Measurements from ENCODE around the gene MITD1. TPM values are rescaled to one million over a fixed set of nuclear protein-coding genes. Genes with fewer than 3 reads are reported as not detected.
"Not testable (repeated sequence)": the region's sequence is repeated elsewhere in the genome, so short reads cannot be mapped to it uniquely, and the experiment has no call there.

MITD1 gene
- total RNA-seq, 1 experiment from 2014 or later: 22.3 TPM

GRCh38 chr2:99140860-99141109 lies 40.1 kb downstream of the MITD1 start:
- Histone ChIP-seq H3K27ac (ENCODE audit: low read depth, low read length, poor library complexity, severe bottlenecking) (no peak overlapping the region), H3K9me3 (ENCODE audit: low read depth, low read length, poor library complexity, severe bottlenecking) (no peaks in the 10 kb centered on the region), H3K4me3 (ENCODE audit: low read depth, low read length, poor library complexity, severe bottlenecking) (peak overlapping the region; percentile 65), H3K4me1 (ENCODE audit: insufficient read depth, low read length, poor library complexity, severe bottlenecking) (peaks cover 10% of the 10 kb centered on the region), H3K27me3 (replicated peaks; ENCODE audit: insufficient read depth, low read depth, low read length, poor library complexity) (peaks cover 37% of the 10 kb centered on the region), H3K36me3 (ENCODE audit: insufficient read depth, low read length, poor library complexity, severe bottlenecking) (no peaks in the 10 kb centered on the region)
- CTCF ChIA-PET: interaction anchor here (1.0 kb wide), 1 partner anchor 75 kb away, joined by 3 read pairs; no protein-coding TSS in a partner anchor
- POLR2A ChIA-PET (ENCODE audit: low non-redundant PET): no interaction called here
- no peak for TF ChIP-seq EZH2 (IDR thresholded peaks at IDR 0.05; ENCODE audit: borderline replicate concordance, low read depth, low read length, poor library complexity, severe bottlenecking)
- TF ChIP-seq CTCF (conservative IDR thresholded peaks at IDR 0.05; ENCODE audit: low read depth, low read length): no peak
- BruUV-seq (replicated peaks): TSS peak; percentile 43
- intact Hi-C loops (cut with micrococcal nuclease; ENCODE audit: unreplicated experiment): no loop called here
- peak; percentile 35 for DNase-seq (ENCODE audit: low spot score)

DNA sequence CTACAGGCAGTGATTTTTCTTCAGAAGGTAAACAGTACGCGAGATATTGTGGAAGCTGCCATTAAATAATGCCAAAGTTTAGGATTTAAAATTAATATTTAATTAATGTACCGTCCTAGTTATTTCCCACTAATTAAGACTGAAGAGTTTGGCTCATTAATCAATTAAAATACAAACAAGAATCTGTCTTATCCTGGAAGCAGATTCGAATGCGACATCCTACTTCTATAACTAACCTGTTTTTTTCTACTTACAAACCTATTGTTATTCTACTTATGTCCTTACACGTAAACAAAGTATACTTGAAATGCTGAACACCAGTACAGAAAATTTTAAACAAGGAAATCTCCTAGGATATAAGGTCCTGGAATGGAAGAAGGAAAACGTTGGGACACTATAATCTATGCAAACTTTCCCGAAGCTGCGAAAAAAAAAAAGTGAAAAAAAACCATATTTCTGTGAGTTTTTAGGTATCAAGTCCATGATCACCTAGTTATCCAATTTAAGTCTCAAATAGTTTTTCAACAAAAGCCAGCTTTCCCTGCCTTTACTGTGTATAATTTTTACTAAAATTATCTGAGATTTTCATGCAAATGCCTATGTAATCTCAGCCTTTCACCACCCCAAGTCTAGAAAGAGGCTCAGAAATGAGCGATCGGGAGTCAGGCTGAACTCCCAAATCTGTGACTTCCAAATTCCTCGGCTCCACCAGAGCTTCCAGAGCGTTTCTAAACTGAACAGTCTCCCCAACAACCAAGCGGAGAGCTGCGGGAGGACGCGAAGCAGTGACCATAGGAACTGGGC lies 40.6 kb downstream of the MITD1 start:
- POLR2A ChIA-PET (ENCODE audit: low non-redundant PET): no interaction called here
- BruUV-seq (replicated peaks): no TSS peak
- CTCF ChIA-PET: interaction anchor here (1.0 kb wide), 1 partner anchor 74 kb away, joined by 3 read pairs; no protein-coding TSS in a partner anchor
- no peak for TF ChIP-seq CTCF (conservative IDR thresholded peaks at IDR 0.05; ENCODE audit: low read depth, low read length)
- TF ChIP-seq EZH2 (IDR thresholded peaks at IDR 0.05; ENCODE audit: borderline replicate concordance, low read depth, low read length, poor library complexity, severe bottlenecking): no peak
- intact Hi-C loops (cut with micrococcal nuclease; ENCODE audit: unreplicated experiment): no loop called here
- peak overlapping the region; percentile 65 for H3K4me3 ChIP-seq (ENCODE audit: low read depth, low read length, poor library complexity, severe bottlenecking)
- no peaks in the 10 kb centered on the region for H3K36me3 ChIP-seq (ENCODE audit: insufficient read depth, low read length, poor library complexity, severe bottlenecking)
- H3K9me3 ChIP-seq (ENCODE audit: low read depth, low read length, poor library complexity, severe bottlenecking): no peaks in the 10 kb centered on the region
- H3K4me1 ChIP-seq (ENCODE audit: insufficient read depth, low read length, poor library complexity, severe bottlenecking): peaks cover 10% of the 10 kb centered on the region
- no peak overlapping the region for H3K27ac ChIP-seq (ENCODE audit: low read depth, low read length, poor library complexity, severe bottlenecking)
- peaks cover 37% of the 10 kb centered on the region for H3K27me3 ChIP-seq (replicated peaks; ENCODE audit: insufficient read depth, low read depth, low read length, poor library complexity)
- no peak for DNase-seq (ENCODE audit: low spot score)

DNA sequence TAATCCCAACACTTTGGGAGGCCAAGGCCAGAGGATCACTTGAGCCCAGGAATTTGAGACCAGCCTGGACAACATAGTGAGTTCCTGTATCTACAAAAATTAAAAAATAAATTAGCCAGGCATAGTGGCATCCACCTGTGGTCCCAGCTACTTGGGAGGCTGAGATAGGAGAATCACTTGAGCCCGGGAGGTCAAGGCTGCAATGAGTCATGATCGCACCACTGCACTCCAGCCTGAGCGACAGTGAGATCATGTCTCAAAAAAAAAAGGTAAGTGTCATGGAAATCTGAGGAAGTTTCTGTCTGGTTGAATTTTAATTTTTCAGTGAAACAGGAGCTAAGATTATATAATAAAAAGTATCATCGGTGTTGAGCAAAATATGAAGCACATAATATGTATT lies 41.9 kb downstream of the MITD1 start:
- POLR2A ChIA-PET (ENCODE audit: low non-redundant PET): no interaction called here
- no peak overlapping the region for H3K27ac ChIP-seq (ENCODE audit: low read depth, low read length, poor library complexity, severe bottlenecking)
- CTCF ChIA-PET: interaction anchor here (0.6 kb wide), 1 partner anchor 105 kb away, joined by 3 read pairs; no protein-coding TSS in a partner anchor
- H3K36me3 ChIP-seq (ENCODE audit: insufficient read depth, low read length, poor library complexity, severe bottlenecking): no peaks in the 10 kb centered on the region
- no peak for DNase-seq (ENCODE audit: low spot score)
- intact Hi-C loops (cut with micrococcal nuclease; ENCODE audit: unreplicated experiment): no loop called here
- no peak for TF ChIP-seq EZH2 (IDR thresholded peaks at IDR 0.05; ENCODE audit: borderline replicate concordance, low read depth, low read length, poor library complexity, severe bottlenecking)
- TF ChIP-seq CTCF (conservative IDR thresholded peaks at IDR 0.05; ENCODE audit: low read depth, low read length): no peak
- no TSS peak for BruUV-seq (replicated peaks)
- H3K9me3 ChIP-seq (ENCODE audit: low read depth, low read length, poor library complexity, severe bottlenecking): no peaks in the 10 kb centered on the region
- no peak overlapping the region for H3K4me3 ChIP-seq (ENCODE audit: low read depth, low read length, poor library complexity, severe bottlenecking)
- H3K4me1 ChIP-seq (ENCODE audit: insufficient read depth, low read length, poor library complexity, severe bottlenecking): peaks cover 10% of the 10 kb centered on the region
- peaks cover 37% of the 10 kb centered on the region for H3K27me3 ChIP-seq (replicated peaks; ENCODE audit: insufficient read depth, low read depth, low read length, poor library complexity)

DNA sequence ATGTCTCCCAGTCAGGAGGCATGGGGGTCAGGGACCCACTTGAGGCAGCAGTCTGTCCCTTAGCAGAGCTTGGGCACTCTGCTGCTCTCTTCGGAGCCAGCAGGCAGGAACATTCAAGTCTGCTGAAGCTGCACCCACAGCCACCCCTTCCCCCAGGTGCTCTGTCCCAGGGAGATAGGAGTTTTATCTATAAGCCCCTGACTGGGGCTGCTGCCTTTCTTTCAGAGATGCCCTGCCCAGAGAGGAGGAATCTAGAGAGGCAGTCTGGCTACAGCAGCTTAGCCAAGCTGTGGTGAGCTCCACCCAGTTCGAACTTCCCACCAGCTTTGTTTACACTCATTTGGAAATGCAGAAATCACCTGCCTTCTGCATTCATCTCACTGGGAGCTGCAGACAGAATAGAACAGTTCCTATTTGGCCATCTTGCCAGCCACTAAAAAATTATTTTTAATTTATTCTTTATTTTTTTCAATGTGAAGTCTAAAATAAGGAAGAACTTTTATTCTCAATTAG lies 45.8 kb downstream of the MITD1 start:
- H3K9me3 ChIP-seq (ENCODE audit: low read depth, low read length, poor library complexity, severe bottlenecking); BruUV-seq (replicated peaks); H3K27ac ChIP-seq (ENCODE audit: low read depth, low read length, poor library complexity, severe bottlenecking); POLR2A ChIA-PET (ENCODE audit: low non-redundant PET); H3K4me1 ChIP-seq (ENCODE audit: insufficient read depth, low read length, poor library complexity, severe bottlenecking); H3K36me3 ChIP-seq (ENCODE audit: insufficient read depth, low read length, poor library complexity, severe bottlenecking); CTCF ChIA-PET; intact Hi-C loops (cut with micrococcal nuclease; ENCODE audit: unreplicated experiment); DNase-seq (ENCODE audit: low spot score); H3K4me3 ChIP-seq (ENCODE audit: low read depth, low read length, poor library complexity, severe bottlenecking): not testable (repeated sequence)
- peaks cover 22% of the 10 kb centered on the region for H3K27me3 ChIP-seq (replicated peaks; ENCODE audit: insufficient read depth, low read depth, low read length, poor library complexity)
